ENCODE results near the gene ASCC3. TPM values are rescaled to one million over a fixed set of nuclear protein-coding genes. Genes with fewer than 3 reads are reported as not detected.

Gene ASCC3
- total RNA-seq, 4 donors from 2014 or later: 20.3 to 26.2 (median 22.4) TPM

GRCh38 chr6:100573166-100573565 is 308.0 kb downstream of the ASCC3 start:
- H3K9me3 ChIP-seq: no peaks in the 10 kb centered on the region
- DNase-seq (ENCODE audit: extremely low spot score): no peak
- no peak for TF ChIP-seq CTCF (IDR thresholded peaks at IDR 0.05)
- no peak for TF ChIP-seq EP300 (IDR thresholded peaks at IDR 0.05)
- TF ChIP-seq POLR2A (IDR thresholded peaks at IDR 0.05; ENCODE audit: low read depth): no peak
- no peak for TF ChIP-seq POLR2AphosphoS5 (IDR thresholded peaks at IDR 0.05)
- no peak overlapping the region for H3K4me3 ChIP-seq
- H3K27me3 ChIP-seq: no peaks in the 10 kb centered on the region
- intact Hi-C loops (cut with DNase I): no loop called here
- no peak overlapping the region for H3K27ac ChIP-seq (replicated peaks in 1 of 4)
- peaks cover 0 to 4% (median 0%) of the 10 kb centered on the region in 4 donors for H3K36me3 ChIP-seq
- H3K4me1 ChIP-seq: peaks cover 0 to 6% (median 0%) of the 10 kb centered on the region in 4 donors

- H3K36me3 ChIP-seq: peaks cover 0 to 4% (median 0%) of the 10 kb centered on the region in 4 donors
- no peak overlapping the region for H3K27ac ChIP-seq (replicated peaks in 1 of 4)
- WGBS: 99% methylated on average over 5 of the region's 5 CpGs
These were observed 312.9 kb downstream of the ASCC3 start for GRCh38 chr6:100568255-100568654.

GRCh38 chr6:100566563-100566962 is 314.6 kb downstream of the ASCC3 start:
- no peak for DNase-seq (ENCODE audit: extremely low spot score)
- H3K27ac ChIP-seq (replicated peaks in 1 of 4): no peak overlapping the region
- H3K4me1 ChIP-seq: no peaks in the 10 kb centered on the region
- peaks cover 0 to 4% (median 0%) of the 10 kb centered on the region in 4 donors for H3K36me3 ChIP-seq
- TF ChIP-seq EP300 (IDR thresholded peaks at IDR 0.05) (no peak), POLR2AphosphoS5 (IDR thresholded peaks at IDR 0.05) (no peak), CTCF (IDR thresholded peaks at IDR 0.05) (no peak)
- intact Hi-C loops (cut with DNase I): no loop called here
- H3K9me3 ChIP-seq: no peaks in the 10 kb centered on the region
- H3K4me3 ChIP-seq: no peak overlapping the region
- no peaks in the 10 kb centered on the region for H3K27me3 ChIP-seq

More at GRCh38 chr6:100568255-100568654, 312.9 kb downstream of the ASCC3 start:
- Histone ChIP-seq H3K9me3 (no peaks in the 10 kb centered on the region), H3K27me3 (no peaks in the 10 kb centered on the region), H3K4me1 (no peaks in the 10 kb centered on the region), H3K4me3 (no peak overlapping the region)
- no peak for DNase-seq (ENCODE audit: extremely low spot score)
- intact Hi-C loops (cut with DNase I): no loop called here
- TF ChIP-seq EP300 (IDR thresholded peaks at IDR 0.05): no peak
- TF ChIP-seq POLR2AphosphoS5 (IDR thresholded peaks at IDR 0.05): no peak
- no peak for TF ChIP-seq CTCF (IDR thresholded peaks at IDR 0.05)
- TF ChIP-seq POLR2A (IDR thresholded peaks at IDR 0.05; ENCODE audit: low read depth): no peak

GRCh38 chr6:100565439-100566104 is 315.6 kb downstream of the ASCC3 start:
- intact Hi-C loops (cut with DNase I): no loop called here
- WGBS: 75% methylated on average over 4 of the region's 4 CpGs
- H3K9me3 ChIP-seq: no peaks in the 10 kb centered on the region

More at GRCh38 chr6:100565439-100566104, 315.6 kb downstream of the ASCC3 start:
- no peak overlapping the region for H3K4me3 ChIP-seq
- no peak for DNase-seq (ENCODE audit: extremely low spot score)
- H3K27ac ChIP-seq (replicated peaks in 1 of 4): no peak overlapping the region
- no peaks in the 10 kb centered on the region for H3K27me3 ChIP-seq
- H3K4me1 ChIP-seq: no peaks in the 10 kb centered on the region
- no peaks in the 10 kb centered on the region for H3K36me3 ChIP-seq
- TF ChIP-seq CTCF (IDR thresholded peaks at IDR 0.05): no peak
